Smooth muscle cell (in vitro differentiated cells): ENCODE measurements around the gene PCBD1. TPM values are rescaled to one million over a fixed set of nuclear protein-coding genes. Genes with fewer than 3 reads are reported as not detected.

ENCODE experiments used
- DNase-seq: peaks from one replicate; lab custom pipeline; 2025; ENCODE audit not compliant: unreplicated experiment; lab: John Stamatoyannopoulos, UW
- H2AFZ ChIP-seq: fragments of 200-600 bp; sonication (generic); 2 replicates; pipeline ENCODE4 v1.6.0; 2016; ENCODE audit warnings: antibody characterized with exemption, low read depth, mild to moderate bottlenecking
- H3F3A ChIP-seq: fragments of 200-600 bp; sonication (generic); 2 replicates; pipeline ENCODE4 v1.6.0; 2017; ENCODE audit warnings: antibody characterized with exemption, low read depth
- H3K27ac ChIP-seq: fragments of 200-600 bp; sonication (generic); 2 replicates; pipeline ENCODE4 v1.5.1; 2016; ENCODE audit warnings: low read depth, mild to moderate bottlenecking
- H3K27me3 ChIP-seq: fragments of 200-600 bp; sonication (generic); 2 replicates; pipeline ENCODE4 v1.6.1; 2016; ENCODE audit warnings: low read depth, mild to moderate bottlenecking
- H3K36me3 ChIP-seq: fragments of 200-600 bp; sonication (generic); 2 replicates; pipeline ENCODE4 v1.5.1; 2016; ENCODE audit warnings: low read depth
- H3K4me1 ChIP-seq: fragments of 200-600 bp; sonication (generic); 2 replicates; pipeline ENCODE4 v1.5.1; 2016; ENCODE audit warnings: low read depth
- H3K4me2 ChIP-seq: fragments of 200-600 bp; sonication (generic); 2 replicates; pipeline ENCODE4 v1.6.0; 2016; ENCODE audit warnings: mild to moderate bottlenecking
- H3K4me3 ChIP-seq: fragments of 200-600 bp; sonication (generic); 2 replicates; pipeline ENCODE4 v1.5.1; 2016; ENCODE audit warnings: mild to moderate bottlenecking
- H3K79me2 ChIP-seq: fragments of 200-600 bp; sonication (generic); 2 replicates; pipeline ENCODE4 v1.6.0; 2016; ENCODE audit warnings: low read depth, mild to moderate bottlenecking
- H3K9ac ChIP-seq: fragments of 200-600 bp; sonication (generic); 2 replicates; pipeline ENCODE4 v1.6.0; 2016; ENCODE audit warnings: low read depth
- H3K9me3 ChIP-seq: fragments of 200-600 bp; sonication (generic); replicated peaks from 2 replicates; pipeline ENCODE4 v1.5.1; 2016; ENCODE audit warnings: low read depth
- H4K20me1 ChIP-seq: fragments of 200-600 bp; sonication (generic); 2 replicates; pipeline ENCODE4 v1.6.0; 2016; ENCODE audit warnings: low read depth
- CTCF ChIP-seq: fragments of 200-600 bp; sonication (generic); IDR thresholded peaks from 2 replicates; pipeline ENCODE4 v1.5.1; 2017; ENCODE audit warnings: borderline replicate concordance, mild to moderate bottlenecking, antibody characterized with exemption; ENCODE audit not compliant: insufficient read depth, poor library complexity, severe bottlenecking
- WGBS: methylation state at CpG from one replicate; pipeline ENCODE4 v1.1.7; 2016; ENCODE audit warnings: low lambda C conversion rate; 5-methylcytosine and 5-hydroxymethylcytosine counted together
- polyA plus RNA-seq: library from polyadenylated mRNA; unstranded; fragments of >200 nt; fragmentation: Nextera tagmentation; extraction: Ambion mirVana; gene quantifications from 2 replicates; pipeline ENCODE4 v1.2.1, GENCODE V29; 2016
- total RNA-seq: library from RNA; depleted of rRNA; stranded (reverse); fragments of >200 nt; gene quantifications from 2 replicates; pipeline ENCODE4 v1.2.3, GENCODE V29; 2014

The PCBD1 gene
- total RNA-seq = 18.3 and 34.7 TPM in 2 replicates
- 34.7 and 48.5 TPM in 2 replicates for polyA plus RNA-seq

GRCh38 chr10:70887804-70888800, at the start of gene PCBD1:
TSS of gene PCBD1 (minus strand) at chr10:70888565. CDS start at chr10:70888533, 32 bp downstream.
- H3F3A ChIP-seq = no peaks in the 10 kb centered on the region
- DNase-seq = peak; percentile 40

GRCh38 chr10:70937661-70938060, 49.3 kb upstream of the PCBD1 start:
- Histone ChIP-seq H3K79me2 (no peaks in the 10 kb centered on the region), H3K27me3 (peaks cover 33% of the 10 kb centered on the region), H4K20me1 (no peaks in the 10 kb centered on the region), H3K4me2 (no peak overlapping the region), H3K9me3 (no peaks in the 10 kb centered on the region), H3K4me1 (no peaks in the 10 kb centered on the region), H3F3A (no peaks in the 10 kb centered on the region), H3K27ac (no peak overlapping the region), H3K9ac (no peak overlapping the region), H3K36me3 (no peaks in the 10 kb centered on the region), H3K4me3 (no peak overlapping the region), H2AFZ (no peak overlapping the region)
- 80% methylated on average over 7 of the region's 7 CpGs for WGBS
- no peak for DNase-seq
- TF ChIP-seq CTCF = no peak

More at GRCh38 chr10:70887804-70888800, at the start of gene PCBD1:
- Histone ChIP-seq H3K9me3 (no peaks in the 10 kb centered on the region), H2AFZ (peak within 1 kb of the TSS; percentile 57), H3K4me3 (peak within 1 kb of the TSS; percentile 80), H3K9ac (peak within 1 kb of the TSS; percentile 34), H3K36me3 (no peaks in the 10 kb centered on the region), H4K20me1 (no peaks in the 10 kb centered on the region), H3K27ac (no peak within 1 kb of the TSS), H3K79me2 (no peaks in the 10 kb centered on the region), H3K4me1 (peaks cover 11% of the 10 kb centered on the region), H3K4me2 (peak within 1 kb of the TSS; percentile 92), H3K27me3 (no peaks in the 10 kb centered on the region)
- no peak for TF ChIP-seq CTCF
- 3% methylated on average over 41 of the region's 85 CpGs for WGBS

- Histone ChIP-seq H2AFZ (no peak overlapping the region), H3K27ac (no peak overlapping the region), H3K79me2 (no peaks in the 10 kb centered on the region), H3K4me1 (no peaks in the 10 kb centered on the region), H3K27me3 (peaks cover 33% of the 10 kb centered on the region), H3K4me3 (no peak overlapping the region), H3K36me3 (no peaks in the 10 kb centered on the region), H3K9ac (no peak overlapping the region), H4K20me1 (peaks cover 7% of the 10 kb centered on the region), H3F3A (peaks cover 3% of the 10 kb centered on the region), H3K4me2 (no peak overlapping the region), H3K9me3 (no peaks in the 10 kb centered on the region)
- WGBS = 79% methylated on average over 6 of the region's 6 CpGs
- TF ChIP-seq CTCF = no peak
- DNase-seq = no peak
Observed at GRCh38 chr10:70936111-70936510, 47.7 kb upstream of the PCBD1 start.
